Activated naive CD8-positive, alpha-beta T cell treated with anti-CD3 and anti-CD28 coated beads, Interleukin-2, amount 50 U/mL, for 16 hours (primary cell): Measurements from ENCODE around the gene RAB31.

Source experiments
- DNase-seq: peaks from one replicate; pipeline ENCODE4 v3.0.0-alpha.2; 2020; ENCODE audit warnings: low read depth, low spot score

The RAB31 gene

DNA sequence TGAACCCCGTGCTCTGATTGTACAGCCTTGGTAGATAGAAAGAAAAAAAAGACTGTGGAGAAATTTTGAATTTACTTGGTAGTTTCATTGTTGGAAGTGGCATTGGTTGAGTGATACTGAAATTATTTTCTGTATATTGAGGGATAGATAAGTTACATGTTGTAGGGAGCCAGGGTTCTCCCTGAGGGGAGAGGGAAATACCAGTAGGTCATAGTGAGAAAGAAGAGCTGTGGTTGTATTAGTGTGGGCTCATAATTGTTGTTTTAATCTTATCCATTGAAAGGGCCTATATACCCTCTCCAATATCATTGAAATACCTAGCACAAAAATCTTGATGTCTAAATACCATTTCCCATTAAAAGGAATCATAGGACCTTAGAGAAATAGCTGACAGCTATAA, 16.9 kb upstream of the RAB31 start:
- DNase-seq: no peak

DNA sequence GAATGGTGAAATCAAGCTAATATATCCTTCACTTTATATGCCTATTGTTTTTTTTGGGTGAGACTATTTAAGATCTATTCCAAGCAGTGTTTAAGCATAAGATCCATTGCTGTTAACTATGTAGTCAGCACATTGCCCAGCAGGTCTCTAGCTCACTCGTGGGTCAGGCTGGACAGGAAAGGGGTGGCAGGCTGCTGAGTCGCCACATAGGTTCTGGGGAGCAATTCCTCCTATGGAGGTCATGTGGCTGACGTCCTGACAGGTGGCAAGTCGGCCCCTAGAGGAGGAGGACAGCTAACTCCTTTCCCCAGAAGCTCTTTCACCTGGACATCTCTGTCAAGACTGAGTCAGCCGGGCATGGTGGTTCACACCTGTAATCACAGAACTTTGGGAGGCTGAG, 13.9 kb upstream of the RAB31 start:
- no peak for DNase-seq

DNA sequence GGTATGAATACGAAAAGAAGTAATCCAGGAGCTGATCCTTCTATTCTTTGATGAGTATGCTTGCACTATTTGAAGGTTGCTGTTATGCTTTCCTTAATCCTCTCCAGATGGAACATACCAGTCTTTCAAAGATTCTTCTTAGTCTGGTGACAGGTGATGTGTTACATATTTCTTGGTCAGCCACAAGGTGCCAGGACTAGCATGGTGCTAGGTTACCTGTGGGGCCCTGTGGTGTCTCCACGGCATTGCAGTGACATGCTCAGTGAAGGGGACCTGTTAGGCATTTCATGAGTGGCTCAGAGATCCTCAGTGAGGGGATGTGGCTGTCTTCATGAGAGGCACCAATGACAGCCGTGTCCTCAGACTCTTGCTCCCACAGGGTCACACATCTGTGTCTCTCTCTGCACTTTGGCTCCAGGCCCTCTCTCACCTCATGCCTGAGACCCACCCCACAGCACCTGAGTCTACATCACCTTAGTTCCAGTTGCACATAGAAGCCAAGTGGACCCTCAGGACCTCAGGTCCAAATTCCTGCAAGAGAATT, 13.1 kb upstream of the RAB31 start:
- no peak for DNase-seq

DNA sequence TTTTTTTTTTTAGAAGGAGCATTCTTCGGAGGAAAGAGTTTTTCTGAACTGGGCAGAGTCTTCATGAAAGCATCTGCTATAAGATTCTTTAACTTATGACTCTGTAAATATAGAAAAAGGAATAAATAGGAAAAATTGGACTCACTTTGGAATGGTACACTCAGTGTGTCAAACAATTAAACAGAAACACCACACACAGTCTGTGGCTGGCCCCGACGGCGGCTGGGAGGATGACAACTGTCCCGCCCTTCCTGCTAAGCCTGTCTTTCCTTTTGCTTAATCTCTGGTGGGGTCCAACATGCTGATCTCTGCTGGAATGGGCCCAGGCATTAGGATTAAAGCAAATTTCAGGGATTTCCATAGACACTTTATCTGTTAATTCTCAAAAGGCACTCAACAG, 12.5 kb upstream of the RAB31 start:
- DNase-seq: no peak

DNA sequence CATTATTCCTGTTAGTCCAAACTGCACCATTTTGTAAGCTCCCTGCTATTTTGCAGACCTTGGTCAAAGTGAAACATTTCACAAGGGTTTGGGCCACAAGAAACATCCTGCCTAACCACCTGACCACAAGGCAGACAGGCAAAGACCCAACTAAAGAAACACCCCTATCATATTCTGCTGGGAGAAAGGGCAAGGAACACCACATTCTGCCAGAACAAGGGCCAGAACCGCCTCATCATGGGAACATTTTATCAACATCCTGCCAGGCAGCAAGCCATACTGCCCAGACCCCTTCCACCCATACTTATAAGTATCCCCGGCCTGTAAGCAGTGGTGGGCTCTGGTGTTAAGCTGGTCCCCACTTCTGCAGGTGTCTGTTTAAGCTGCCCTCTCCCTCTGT, 12.0 kb upstream of the RAB31 start:
- no peak for DNase-seq

DNA sequence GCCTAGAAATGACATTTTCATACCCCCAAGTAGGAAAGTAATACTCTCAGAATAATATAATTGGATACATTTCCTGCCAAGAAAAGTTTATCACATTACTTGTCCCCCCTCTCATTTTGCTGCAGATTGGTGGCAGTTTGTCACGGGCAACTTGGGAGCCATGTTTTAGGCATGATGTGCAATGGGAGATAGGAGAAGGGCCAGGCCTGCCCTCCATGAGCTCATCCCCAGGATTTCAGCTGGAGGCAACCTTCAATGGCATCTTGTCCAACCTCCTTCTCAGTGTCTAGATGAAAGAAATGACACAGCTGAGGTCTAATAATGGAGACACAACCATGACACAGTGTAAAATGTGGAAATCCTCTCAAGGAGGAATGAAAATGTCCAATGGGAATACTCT, 11.4 kb upstream of the RAB31 start:
- no peak for DNase-seq

DNA sequence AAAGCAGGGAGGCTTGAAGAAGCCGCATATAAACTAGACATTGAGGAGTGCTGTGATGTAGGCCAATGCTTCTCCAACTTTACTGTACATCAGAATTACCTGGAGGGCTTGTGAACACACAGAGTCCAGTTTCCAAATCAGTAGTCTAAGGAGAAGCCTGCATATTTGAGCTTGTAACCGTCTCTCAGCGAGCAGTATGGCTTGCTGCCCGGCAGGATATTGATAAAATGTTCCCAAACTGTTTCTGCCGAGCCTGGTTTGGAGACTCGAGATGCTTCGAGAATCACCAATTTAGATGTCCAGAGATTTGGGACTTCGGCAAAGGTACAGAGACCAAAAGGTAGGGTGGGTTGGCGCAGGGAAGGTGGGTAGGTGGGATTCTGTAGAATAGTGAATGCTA, 11.0 kb upstream of the RAB31 start:
- no peak for DNase-seq

DNA sequence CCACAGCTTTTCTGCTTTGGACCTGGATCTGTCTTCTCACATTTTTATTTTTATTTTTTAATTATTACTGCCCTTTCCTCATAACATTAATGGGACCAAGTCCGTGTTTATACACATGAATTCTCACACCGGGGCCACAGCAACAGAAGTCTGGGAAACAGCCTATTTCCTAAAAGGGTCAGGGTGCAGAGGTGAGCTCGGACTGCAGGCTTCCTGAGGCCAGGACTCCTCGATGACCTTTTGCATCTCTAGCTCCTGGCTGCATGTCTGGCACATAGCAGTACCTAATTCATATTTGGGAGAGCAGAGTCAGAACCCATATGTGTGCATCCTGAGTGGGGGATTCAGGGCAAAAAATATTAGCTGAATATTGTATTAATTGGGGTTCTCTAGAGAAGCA, 9.6 kb upstream of the RAB31 start:
- no peak for DNase-seq

DNA sequence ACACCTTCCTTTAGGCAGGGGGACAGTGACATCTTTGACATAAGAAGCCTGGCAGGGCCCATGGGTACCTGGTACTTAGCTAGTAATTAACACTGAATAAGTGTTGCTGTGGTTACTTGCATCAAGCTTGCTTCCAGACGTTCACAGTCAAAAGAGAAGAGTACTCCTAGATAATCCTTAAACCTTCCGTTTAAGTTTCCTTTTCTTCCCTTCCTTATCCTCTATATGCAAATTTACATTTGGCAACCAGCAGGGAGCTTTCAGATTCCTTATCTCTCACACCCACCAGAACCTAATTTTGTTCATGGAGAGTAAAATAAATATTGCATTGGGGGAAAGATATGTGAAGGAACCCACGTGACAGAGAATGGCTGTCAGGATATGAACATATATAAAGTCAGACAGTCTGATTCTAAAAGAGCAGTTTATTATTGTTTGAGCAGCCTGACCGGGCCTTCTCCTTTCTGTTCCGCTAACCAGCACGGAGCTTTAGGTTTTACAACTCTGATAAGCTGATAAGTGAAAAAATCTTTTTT, 7.8 kb upstream of the RAB31 start:
- no peak for DNase-seq

DNA sequence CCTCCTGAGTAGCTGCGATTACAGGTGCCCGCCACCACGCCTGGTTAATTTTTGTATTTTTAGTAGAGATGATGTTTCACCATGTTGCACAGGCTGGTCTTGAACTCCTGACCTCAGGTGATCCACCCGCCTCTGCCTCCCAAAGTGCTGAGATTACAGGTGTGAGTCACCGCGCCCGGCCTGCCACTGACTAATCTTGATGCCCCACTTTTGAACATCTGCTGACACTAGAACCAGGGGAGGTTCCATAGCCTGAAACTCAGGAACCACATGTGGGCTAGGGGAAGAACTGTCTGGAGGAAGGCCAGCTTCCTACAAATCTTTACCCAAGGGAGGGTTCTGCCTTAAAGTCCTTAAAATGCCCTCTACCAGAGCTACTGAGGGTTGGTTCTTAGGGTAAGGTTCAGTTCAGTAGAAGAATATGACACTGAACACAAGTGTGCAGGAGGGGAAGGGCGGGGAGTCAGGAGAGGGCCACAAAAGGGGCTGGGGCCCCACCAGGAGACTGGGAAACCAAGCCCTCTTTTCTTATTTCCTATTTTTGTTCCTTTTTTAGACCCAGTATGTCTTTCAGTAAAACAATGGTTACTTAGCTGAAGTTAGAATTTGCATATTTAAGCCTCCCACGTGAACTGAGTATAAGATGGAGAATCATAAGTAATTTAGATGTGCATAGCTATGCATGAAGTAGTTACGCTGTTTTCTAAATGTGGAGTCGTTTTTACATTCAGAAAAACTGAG, 6.3 kb upstream of the RAB31 start:
- no peak for DNase-seq

DNA sequence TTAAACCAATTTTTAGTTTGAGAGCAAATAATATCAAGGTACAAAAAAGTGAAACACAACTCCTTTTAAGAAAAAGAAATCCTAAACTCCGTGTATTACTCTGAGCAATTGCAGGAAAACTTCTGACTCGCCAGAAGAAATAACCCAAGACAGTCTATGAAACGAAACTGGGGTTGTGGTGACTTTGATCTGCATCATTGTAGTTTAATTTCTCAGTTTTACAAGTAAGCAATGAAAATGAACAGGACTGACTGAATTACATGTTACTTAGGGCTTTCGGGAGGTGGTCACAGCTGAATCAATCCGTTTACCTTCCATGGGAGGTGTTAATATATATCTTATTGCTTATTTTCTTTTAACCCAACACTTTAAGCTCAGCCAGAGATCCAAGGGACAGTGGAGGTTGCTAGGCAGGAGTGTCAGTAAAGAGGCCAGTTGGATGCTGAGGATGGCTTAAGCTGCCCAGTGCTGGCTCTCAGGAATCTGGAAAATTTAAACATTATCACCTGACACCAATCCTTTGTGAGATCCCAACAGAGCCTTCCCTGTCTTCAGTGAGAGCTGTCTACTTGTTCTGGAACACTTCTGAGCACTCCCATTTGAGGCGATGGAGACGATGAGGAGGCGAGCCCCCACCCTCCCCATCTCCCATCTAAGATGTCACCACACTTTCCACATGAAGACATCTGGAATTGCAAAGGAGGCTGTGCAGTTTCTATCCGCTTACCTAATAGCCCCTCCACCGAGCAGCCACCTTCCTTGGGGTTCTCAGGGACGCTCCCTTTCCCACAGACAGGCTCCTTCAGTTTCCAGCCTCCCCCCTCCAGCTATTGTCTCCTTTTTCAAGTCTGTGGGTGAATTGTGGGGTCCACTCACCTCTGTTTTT, 3.6 kb upstream of the RAB31 start:
- DNase-seq: no peak

DNA sequence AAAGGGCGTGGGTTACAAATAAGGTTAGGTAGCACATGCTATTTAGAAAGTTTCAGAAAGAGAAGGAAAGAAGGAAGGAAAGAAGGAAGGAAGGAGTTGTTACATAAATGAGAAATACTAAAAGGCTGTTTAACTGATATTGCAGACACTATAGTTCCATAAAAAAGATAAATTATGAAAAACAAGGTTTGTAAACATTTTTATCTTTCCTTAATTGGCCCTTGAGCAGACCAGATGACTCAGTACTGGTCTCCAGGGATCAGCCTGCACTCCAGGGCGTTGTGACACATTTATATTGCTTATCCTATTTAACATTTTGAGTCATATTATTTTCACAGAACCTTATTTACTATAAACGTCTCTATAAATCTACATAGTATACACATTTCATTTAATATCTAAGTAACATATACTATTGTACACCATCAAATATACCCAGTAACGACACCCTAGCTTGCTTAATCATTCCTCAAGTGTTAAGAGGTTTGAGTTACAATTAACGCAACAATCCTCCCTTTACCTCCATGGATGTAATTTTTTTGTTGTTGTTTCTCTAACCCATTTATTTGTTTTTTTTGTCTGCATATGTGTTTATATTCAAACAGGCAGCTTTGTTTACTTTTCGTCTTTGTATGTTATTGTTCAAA, 2.8 kb upstream of the RAB31 start:
- no peak for DNase-seq

DNA sequence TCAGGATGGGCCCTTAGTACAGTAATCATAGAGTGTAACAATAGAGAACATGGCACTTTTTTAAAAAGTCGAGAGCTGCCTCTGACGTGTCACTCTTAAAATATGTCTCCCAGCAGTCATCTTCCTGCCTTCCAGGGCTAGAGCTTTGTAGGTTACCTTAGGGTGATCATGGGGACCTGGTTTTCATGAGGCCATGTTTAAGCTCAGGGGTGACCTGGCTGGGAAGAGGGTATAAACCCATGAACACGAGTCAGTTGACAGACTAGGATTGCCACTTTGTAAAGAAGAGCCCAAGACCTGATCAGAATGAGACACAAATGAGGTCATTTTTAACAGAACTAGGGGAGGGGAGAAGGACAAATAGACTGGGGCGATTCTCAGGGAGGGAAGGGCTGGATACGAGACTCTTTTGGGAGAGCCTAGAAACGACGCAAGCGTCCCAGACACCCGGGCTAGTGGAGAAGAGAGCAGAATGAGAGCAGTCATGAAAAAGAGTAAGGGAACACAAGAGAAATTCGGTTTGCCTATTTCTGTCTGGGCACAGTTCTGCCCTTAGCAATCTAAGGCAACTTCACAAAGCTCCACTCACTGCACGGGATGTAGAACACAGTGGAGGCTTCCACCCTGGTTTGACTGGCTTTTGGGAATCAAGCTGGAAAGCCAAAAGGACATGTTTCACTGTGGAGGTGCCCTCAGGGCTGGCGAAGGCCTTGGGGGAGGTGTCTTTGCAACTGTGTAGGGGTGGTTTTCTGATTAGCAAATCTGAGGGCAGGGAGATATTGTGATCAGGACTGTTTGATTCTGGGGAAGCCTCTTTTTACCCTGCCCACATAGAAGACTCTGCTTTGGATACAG, 1.8 kb upstream of the RAB31 start:
- DNase-seq: no peak

DNA sequence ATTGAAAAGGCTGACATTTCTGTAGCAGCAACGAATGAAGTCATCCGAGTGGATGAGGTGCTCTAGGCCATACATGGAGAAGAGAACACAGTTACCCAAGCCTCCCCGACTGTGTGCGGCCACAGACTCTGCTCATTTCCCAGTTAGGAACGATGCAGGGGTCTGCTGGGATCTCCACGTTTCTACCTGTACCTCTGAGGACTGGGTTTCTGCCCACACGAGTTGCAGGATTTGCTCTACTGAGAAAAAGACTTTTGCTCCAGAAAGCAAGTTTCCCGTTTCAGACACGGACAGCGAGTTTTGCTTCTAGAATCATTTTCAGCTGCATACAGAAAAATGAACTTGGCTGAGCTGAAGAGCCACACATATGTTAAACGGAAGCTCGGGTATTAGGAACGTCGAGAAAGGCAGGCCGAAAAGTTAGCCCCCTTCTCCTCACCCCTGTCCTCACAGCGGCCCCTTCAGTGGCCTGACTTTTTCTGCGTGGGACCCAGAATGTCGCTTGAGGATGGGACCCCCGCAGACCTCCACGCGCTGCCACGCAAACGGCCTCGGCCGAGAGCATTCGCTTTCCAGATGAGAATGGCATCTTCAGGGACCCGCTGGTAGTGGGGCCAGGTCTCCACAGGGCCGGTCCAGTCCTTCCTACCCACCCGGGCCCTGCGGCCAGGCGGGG, 582 bp upstream of the RAB31 start:
- no peak for DNase-seq

DNA sequence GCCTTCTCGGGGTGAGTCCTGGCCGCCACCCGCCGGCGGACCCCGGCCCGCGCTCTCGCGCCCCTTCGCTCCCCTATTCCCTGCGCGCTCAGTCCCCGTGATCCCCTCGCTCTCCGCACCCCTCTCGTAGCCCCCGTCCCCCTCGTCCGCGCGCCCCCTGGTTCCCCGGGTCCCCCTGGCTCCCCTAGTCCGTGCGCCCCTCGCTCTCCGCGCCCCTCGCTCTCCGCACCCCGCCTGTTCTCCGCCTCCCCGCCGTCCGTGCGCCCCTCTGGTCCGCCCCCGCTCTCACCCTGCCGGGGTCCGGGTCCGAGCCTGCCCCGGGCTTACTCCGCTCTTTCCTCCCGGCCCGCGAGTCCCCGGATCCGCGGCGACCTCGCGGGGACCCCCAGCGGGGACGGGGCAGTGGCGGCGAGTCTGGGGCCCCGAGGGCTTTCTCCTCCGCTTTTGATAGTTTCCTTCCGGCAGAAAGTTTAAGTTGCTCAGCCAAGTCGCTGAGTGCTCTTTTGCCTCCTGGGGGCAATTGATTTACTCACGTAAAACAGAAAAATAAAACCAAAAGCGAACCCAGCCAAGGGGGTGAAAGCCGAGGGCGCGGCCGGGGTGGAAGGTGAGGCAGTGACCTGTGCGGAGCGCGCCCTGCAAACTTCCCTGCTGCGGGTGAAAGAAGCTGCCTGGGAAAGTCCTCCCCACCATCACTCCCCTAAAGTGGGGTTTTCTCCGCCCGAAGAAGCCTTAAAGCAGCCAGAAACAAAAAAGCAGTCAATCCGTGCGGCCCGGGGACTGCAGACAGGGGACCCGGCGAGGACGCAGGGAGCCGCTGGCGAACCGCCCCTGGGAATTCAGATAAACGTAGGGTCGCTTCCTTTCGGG, 568 bp downstream of the RAB31 start:
- DNase-seq: no peak

DNA sequence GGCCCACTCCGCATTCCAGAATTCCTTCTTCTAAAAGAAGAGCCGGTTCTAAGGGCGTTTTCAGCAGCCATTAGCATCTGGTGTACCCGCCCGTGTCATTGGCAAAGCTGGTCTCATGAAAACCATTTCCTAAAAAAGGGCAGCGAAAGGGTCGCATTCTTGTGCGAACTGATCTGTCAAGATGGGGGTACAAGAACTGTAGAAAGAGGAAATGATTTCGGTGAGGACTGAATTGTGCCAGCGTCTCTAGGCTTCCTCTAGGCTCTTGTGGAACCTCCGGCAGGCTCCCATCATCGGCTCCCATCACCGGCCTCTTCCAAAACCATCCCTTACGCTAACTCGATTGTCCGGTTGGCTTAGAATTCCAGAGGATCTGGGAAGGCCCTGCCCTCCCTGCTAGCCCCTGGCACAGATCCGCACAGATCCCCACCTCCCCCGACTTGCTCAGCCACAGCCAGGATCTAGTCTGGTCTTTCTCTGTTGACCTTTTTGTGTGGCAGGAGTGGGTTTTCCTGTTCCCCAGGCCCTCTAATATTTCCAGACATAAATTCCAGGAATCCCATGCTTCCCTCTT, 1.3 kb downstream of the RAB31 start:
- no peak for DNase-seq

DNA sequence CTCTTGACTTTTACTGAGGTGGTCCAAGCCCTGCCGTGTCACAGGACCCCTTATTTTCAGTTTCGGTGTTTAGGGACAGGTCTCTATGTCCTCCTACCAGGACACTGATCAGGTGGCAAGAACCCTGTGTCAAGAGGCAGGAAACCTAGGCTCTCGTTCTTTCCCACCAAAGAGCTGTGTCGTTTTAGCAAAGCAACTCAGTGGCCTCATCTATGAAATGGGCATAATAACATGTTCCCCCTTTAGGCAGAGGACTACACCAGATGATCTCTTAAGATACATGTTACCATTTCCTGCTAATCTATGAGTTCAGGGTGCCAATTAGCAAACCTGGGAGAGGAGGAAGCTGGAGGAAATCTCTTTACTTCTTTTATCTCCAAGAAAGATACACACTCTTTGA, 1.9 kb downstream of the RAB31 start:
- no peak for DNase-seq

DNA sequence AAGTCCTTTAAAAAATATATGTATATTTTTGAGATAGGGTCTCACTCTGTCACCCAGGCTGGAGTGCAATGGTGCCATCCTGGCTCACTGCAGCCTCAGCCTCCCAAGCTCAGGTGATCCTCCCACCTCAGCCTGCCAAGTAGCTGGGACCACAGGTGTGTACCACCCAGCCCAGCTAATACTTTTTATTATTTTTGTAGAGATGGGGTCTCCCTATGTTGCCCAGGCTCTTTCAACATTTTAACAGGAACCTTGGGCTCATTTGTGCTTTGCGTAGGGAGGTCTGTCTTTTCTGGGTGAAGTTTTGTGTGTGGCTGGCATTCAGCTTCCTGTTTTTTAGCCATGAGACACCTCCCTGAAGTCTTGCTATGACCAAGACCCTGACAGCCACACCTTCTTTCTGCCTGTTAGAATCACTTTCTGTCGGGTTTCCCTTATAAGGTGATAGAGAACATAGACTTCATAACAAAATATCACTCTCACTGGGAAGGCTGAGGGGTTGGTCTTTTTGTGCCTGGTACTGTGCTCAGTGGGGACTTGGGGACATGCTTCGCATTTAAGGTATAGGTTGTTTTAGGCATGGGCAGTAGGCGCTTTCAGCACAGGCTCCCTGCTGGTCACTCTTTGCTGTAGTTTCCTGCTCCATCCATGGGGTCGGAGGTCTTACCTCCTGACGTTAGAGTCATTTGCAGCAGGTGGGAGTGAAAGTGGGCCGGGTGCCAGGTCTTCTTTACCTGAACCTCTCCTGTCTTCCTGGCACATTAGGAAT, 3.4 kb downstream of the RAB31 start:
- no peak for DNase-seq
